ENCODE data around the gene IL21R. TPM values are rescaled to one million over a fixed set of nuclear protein-coding genes. Genes with fewer than 3 reads are reported as not detected.
"Not testable (repeated sequence)": the region's sequence is repeated elsewhere in the genome, so short reads cannot be mapped to it uniquely, and the experiment has no call there.

The IL21R gene
- total RNA-seq, 1 donor from 2014 or later = under 0.01 TPM

DNA sequence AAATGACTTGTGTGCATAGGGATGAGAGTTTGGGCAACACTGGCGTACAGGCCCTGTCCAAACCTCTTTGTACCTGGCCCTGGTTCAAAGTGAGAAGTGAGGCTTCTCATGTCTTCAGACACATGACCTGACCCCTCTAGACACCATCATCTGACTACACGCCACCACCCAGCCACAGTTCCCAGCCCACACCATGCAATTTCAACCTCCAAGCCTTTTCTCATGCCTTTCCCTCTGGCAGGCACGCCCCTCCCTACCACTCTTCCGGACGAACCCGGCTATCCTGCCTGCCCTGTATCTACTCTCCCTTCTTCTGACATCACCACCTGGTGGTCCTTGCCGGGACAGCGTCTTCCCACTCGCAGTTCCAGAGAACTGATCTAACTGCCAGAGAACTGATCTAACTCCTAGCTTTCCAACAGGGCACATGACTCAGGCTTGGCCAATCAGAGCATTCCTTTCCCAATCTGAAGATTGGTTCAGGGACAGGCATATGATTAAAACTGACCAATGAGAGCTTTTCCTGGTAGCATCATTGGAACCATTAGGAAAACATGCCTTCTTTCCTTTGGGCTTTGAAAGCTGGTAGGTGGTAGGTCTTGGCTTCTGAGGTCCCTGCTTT lies 27.1 kb upstream of the IL21R start:
- DNase-seq (ENCODE audit: low read depth) = peak; percentile 72

DNA sequence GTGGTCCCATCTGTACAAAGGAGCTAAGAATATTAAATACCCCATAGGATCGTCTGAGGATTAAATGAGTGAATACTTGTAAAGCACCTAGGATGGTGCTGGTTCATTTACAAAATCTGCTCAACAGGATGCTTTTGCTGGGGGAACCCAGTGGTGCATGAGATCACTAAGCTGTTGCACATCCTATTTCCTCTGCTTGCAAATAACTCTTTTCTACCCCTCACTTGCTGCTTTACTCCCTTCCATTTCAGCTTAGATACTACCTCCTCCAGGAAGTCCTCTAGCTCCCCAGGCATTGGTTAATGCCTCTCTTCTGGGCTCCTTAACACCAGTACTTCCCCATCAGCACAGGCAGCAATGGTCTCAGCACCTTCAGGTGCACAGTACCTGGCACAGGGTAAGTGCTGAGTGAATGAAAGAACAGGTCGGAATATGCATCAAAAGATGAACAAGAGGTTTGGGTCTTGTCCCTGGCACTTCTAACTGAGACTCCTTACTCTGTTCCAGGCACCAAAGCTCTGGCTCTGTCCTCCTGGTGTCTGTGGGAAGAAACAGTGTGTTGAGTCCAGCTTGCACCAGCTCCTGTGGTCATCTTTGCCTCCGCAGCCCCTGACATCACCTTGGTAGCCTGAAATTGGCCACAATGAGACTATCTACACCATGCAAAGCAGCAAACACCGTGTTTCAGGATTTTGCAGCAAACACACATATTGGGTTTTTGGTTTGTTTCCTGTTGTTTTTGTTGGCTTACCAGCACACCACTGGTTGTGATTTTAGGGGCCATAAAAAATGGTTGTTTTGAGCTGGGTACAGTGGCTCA lies 24.1 kb upstream of the IL21R start:
- DNase-seq (ENCODE audit: low read depth) = no peak

DNA sequence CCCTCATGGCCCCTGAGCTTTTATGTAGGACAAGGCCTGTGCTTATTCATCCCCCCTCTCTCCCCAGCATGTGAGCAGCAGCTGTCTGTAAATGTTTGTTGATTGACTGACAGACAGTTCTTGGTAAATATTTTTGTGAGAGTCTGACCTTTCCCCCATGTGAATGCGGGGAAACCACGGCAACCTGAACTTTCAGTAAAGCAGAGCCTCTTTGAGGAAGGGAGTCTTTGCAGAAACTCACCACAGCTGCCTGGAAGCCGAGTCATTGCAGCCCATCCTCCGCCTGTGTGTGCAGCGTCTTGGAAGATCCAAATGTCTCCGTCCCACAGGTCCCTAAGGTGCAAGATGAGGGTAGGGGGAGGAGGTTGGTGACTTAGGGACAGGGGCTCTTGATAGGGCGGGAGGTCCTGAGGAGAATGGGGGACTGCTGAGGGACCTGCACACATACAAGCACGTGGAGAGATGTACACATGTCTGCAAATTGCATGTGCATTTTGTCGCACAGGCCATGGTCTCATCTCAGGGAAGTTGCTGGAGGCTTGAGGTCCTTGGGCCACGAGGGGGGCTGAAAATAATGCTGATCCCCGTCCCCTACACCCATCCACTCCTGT lies 23.0 kb upstream of the IL21R start:
- peak; percentile 42 for DNase-seq (ENCODE audit: low read depth)

DNA sequence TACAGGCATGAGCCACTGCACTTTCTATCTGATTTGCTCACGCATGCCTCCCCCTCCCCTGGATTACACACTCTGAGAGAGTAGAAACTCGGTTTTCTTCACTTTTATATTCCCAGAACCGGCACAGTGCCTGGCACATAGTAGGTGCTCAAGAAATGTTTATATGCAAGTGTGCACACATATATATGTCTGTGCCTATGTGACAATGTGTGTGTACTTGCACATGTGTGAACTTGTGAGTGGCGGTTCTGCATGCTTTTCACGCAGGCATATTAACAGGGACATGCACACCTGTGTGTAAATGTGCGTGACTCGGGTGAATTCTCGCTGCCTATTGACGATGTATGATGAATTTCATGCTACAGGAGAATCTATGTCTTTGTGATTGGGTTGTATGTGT lies 22.1 kb upstream of the IL21R start:
- no peak for DNase-seq (ENCODE audit: low read depth)

DNA sequence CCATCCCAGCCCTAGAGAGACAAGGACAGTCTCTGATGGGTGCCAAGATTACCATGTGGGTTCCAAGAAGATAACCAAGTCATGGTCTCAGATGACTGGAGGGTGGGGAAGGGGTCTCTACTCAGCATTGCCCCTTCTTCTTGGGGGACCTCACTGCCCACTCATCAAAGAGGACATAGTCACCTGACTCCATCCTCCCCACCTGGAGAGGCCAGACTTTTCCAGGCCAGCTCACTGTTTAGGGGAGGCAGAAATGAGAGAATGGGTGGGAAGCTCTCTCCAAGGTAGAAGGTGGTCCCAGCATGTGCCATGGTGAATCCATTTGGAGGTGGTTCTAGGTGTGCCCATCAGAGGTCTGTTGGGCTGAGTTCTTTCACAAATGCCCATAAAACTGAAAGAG lies 20.7 kb upstream of the IL21R start:
- DNase-seq (ENCODE audit: low read depth) = no peak

DNA sequence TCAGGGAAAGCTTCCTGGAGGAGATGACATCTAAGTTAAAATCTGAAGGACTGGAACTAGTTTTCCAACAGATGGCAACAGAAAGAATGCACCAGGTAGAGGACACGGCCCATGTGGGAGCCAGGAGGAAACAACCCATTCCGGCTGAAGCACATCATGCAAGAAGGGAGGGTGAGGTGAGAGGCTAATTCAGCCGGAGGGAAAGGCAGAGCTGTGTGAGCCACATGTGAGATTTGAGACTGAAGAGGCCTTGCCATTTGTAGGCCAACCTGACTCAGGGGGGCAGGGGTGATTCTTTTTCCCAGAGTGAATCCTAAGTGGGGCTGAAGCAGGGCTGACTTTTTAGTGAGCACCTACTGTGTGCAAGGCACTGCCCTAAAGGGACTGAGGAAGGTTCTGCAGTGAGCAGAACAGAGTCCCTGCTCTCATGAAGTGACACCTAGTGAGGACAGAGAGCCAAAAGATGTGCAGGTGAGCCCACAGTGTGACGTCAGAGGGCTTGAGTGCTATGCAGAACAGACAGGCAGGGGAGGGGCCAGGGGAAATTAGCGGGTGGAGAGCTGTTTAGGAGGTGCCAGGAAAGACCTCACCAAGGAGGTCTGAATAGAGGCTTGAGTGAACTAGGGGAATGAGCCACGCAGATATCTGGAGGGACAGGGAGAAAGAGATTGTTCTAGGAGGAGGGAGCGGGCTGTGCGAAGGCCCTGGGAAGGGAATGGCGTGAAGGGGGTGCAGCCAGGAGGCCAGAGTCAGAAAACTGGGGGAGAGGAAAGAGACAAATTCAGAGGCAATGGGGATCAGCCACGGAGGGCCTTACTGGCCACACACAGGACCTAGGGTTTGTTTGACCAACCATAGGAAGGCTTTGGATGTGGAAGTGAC lies 19.8 kb upstream of the IL21R start:
- no peak for DNase-seq (ENCODE audit: low read depth)

DNA sequence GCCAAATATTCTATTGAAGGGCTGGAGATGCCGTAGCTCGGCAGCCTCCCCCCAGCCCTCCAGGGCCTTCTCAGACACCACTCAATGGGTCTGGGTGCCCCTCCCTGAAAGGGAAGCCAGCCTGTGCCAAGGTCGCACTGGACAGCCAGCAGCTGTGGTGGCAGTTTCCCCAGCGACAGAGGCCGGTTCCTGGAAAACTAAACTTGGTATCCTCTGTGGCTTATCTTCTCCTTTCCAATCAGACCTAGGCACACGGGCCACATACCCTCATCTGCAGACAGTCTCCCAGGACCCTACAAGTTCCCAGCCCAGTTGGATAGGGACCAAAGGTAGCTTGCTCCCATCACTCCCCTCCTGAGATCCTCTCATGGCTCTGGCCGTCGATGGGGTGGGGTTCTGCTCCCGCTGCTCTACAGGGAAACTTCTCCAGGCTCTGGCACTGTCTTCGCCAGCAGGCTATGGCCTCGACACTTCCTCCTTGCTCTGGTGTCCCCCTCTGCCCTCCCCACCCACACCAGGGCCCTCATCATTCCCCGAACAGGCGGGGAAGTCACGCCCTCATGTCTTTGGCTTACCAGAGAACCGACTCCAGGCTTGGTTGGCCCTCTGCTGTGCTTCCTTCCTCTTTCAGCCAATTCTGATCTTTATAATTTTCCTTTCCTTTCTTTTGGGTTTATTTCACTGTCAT lies 18.3 kb upstream of the IL21R start:
- no peak for DNase-seq (ENCODE audit: low read depth)

DNA sequence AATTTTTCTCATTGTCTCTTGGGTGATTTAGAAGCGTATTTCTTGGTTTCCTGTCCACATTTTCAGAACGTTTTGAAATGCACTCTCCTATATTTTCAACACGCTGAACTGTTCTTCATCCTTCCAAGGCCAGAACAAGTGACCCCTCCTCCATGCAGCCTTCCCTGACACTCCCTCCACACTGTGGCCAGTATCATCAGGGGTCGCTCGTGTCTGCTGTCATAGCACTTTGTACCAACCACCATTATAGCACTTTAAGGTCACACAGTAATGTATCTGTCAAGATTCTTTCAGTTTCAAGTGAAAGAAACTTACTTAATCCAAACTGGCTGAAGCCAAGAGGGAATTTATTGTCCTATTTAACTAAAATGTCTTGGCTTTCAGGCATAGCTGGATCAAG lies 17.5 kb upstream of the IL21R start:
- no peak for DNase-seq (ENCODE audit: low read depth)

DNA sequence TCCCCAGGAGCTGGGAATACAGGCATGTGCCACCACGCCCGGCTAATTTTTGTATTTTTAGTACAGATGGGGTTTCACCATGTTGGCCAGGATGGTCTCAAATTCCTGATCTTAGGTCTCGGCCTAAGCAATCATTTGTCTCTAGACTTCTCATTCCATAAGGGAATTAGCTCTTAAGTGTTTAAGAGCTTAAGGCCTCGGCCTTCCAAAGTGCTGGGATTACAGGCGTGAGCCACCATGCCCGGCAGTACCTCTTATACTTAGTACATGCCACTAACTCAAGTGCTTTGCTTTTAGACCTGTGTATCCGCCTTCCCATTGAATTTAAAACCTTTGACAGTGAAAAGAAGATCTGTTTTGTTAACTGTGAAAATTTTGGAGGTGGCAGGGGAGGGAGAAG lies 16.6 kb upstream of the IL21R start:
- no peak for DNase-seq (ENCODE audit: low read depth)

DNA sequence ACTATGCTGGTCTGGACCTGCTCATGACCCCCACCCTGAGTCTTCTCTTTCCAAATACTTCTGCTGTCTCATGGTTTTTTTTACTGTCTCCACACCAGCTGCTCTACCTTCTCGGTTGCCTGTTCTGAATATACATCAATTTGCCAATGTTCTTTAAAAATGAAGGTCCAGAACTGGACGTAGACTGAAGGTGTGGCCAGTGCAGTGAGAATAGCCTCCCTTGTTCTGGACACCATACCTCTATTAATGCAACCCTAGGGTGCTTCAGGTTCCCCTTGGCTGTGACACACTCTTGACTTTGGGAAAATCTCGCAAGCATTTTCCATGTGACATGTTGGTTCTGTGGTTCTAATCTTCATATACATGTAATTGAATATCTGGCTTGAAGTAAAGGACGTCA lies 15.3 kb upstream of the IL21R start:
- DNase-seq (ENCODE audit: low read depth) = no peak

DNA sequence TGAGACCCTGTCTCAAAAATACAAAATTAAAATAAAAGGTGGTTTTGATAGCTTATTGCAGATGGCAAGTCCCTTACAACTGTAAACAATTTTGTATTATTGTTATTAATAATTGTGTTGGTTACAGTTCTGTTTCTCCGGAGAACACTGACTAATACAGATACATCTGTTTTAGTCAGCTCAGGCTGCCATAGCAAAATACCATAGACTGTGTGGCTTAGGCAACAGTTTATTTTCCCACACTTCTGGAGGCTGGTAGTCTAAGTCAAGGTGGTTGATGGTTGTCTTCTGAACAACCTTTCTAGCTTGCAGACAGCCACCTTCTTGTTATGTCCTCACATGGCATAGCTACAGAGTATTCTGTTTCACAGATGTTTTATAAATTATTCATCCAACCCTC lies 14.2 kb upstream of the IL21R start:
- DNase-seq (ENCODE audit: low read depth) = no peak

DNA sequence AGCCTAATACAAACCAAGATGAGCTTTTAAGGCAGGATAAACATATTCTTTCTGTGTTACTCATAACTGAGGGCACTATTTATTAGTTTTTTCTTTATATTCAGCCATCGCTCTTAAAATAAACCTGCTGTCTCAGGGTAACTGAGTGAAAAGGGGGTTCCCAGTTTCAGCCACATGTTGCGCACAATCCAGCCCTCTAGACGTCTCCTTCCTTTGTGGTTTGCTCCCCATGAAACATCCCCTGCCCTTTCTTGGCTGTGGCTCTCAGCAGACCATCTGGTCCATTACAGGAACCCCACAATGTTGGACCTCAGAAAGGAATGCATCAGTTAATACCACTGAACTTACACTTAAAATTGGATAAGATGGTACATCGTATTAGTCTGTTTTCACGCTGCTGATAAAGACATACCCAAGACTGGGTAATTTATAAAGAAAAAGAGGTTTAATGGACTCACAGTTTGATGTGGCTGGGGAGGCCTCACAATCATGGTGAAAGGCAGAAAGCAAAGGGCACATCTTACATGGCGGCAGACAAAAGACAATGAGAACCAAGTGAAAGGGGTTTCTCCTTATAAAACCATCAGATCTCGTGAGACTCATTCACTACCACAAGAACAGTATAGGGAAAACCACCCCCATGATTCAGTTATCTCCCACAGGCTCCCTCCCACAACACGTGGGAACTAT lies 12.6 kb upstream of the IL21R start:
- no peak for DNase-seq (ENCODE audit: low read depth)

DNA sequence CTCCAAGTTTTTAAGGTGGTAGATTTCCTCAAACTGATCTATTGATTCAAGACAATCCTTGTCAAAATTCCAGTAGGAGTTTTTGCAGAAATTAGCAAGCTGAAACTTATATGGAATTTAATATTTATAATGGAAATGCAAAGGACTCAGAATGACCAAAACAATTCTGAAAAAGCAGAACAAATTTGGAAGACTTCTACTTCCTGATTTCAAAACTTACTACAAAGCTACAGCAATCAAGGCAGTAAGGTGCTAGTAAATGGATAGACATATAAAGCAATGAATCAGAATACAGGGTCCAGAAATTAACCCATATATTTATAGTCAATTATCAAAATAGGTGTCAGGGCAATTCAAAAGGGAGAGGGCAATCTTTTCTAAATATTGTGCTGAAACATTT lies 11.8 kb upstream of the IL21R start:
- no peak for DNase-seq (ENCODE audit: low read depth)

DNA sequence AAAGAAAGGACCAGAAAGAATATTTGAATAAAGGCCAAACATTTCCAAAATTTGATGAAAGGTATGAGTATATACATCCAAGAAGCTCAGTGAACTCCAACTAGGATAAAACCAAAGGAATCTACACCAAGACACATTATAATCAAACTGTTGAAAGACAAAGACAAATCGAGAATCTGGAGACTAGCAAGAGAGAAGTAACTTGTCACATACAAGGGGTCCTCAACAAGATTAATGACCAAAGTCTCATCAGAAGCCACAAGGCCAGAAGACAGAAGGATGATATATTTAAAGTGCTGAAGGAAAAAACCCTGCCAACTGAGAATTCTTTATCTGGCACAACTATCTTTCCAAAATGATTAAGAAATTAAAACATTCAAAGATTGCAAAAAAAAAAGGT lies 9.3 kb upstream of the IL21R start:
- DNase-seq (ENCODE audit: low read depth) = no peak

DNA sequence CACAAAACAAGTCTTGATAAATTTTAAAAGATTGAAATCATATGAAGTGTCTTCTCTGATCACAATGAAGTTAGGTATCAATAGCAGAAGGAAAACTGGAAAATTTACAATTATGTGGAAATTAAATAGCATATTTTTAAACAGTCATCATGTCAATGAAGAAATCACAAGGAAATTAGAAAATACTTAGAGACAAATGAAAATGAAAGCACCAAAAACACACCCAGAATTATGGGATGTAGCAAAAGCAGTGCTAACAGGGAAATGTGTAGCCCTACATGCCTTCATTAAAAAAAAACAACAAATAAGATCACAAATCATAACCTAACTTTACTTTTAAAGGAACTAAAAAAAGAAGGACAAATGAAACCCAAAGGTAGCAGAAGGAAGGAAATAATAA lies 7.5 kb upstream of the IL21R start:
- no peak for DNase-seq (ENCODE audit: low read depth)

DNA sequence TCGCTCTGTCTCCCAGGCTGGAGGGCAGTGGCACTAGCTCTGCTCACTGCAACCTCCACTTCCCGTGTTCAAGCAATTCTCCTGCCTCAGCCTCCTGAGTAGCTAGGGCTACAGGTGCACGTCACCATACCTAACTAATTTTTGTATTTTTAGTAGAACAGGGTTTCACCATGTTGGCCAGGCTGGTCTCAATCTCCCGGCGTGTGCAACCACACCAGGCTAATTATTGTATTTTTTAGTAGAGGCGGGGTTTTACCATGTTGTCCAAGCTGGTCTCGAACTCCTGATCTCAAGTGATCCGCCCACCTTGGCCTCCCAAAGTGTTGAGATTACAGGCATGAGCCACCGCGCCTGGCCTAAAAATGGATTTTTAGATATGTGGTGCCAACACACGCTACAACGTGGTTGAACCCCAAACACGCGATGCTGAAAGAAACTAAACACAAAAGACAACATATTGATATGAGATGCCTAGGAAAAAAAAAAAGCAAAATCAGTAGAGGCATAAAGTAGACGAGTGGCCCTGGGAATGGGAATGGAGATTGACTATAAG lies 3.6 kb upstream of the IL21R start:
- DNase-seq (ENCODE audit: low read depth) = not testable (repeated sequence)

DNA sequence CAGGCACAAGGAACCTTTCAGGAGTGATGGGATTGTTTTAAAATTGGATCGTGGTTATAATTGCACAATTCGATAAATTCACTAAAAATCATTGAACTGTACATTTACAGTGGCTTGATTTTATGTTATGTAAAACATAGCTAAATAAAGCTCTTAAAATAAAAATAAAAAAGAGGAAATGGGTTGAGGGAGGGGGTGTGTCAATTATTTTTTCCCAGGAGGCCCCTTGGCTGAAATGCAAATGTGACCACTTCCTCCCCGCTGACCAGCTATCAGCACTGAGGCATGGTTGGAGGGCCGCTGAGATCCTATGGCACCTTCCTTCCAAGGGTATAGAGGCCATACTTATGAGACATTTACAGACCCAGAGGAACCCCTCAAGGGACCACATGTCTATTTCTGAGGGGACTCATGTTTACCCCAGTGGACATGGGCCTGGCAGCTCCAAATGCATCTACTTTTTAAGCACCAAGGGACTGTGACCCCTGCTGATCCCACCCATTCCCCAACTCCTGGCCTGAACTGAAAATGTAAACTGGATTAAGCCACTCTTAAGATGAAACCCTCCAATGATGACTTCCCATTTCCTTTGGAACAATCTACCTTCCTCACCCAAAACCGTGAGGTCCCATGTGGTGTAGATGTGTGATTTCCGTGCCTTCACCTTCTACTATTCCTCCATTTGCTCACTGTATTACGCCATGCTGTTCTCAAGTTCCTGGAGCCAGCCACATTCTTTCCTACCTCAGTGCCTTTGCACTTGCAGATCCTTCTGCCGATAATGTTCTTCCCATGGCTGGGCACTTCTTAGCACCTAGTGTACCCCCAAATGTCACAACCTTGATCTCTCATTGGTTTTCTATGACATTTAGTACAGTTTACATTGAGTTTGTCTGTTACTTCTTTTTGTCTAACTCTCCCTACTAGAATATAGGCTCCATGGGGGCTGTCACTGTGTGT lies 2.8 kb upstream of the IL21R start:
- no peak for DNase-seq (ENCODE audit: low read depth)

DNA sequence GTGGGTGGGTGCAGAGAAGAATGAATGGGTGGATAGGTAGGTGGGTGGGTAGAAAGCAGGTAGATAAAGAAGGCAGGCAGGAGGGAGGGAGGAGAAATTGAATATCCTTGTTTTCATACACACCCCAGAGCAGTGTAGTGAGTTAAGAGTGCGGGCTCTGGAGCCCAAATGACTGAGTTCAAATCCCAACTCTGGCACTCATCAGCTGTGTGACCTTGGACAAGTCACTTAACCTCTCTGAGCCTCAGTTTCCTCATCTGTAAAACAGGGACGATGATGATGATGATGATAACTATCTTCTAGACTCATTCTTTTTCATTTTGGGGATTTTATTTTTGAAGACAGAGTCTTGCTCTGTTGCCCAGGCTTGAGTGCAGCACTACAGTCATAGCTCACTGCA lies 2.0 kb upstream of the IL21R start:
- no peak for DNase-seq (ENCODE audit: low read depth)
